GM21723 (cell line): Measurements from ENCODE around the gene ASCC1.

ENCODE experiments used
- ATAC-seq: cut with Tn5 transposase; IDR thresholded peaks from one replicate; pipeline ENCODE4 v1.9.1; 2021; ENCODE audit warnings: mild to moderate bottlenecking, moderate library complexity; ENCODE audit not compliant: unreplicated experiment

The ASCC1 gene

DNA sequence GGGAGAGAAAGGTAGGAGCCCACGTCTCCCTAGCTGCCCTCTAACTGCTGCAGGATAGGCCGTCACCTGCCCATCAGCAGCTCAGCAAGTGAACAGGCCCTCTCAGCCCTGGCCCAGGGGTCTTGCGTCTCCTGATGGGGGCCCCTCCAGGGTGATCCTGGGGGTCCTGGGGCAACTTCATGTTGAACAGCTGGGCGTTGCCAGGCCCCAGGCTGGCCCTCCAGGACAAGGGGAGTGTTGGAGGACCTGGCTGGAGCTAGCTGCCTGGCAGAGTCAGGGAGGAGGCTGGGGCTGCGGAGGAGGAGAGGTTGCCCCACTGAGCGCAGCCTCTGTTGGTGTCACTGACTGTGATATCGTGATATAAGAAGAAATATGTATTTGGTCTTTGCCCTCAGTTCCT is 162.4 kb downstream of the ASCC1 start:
- no peak for ATAC-seq

DNA sequence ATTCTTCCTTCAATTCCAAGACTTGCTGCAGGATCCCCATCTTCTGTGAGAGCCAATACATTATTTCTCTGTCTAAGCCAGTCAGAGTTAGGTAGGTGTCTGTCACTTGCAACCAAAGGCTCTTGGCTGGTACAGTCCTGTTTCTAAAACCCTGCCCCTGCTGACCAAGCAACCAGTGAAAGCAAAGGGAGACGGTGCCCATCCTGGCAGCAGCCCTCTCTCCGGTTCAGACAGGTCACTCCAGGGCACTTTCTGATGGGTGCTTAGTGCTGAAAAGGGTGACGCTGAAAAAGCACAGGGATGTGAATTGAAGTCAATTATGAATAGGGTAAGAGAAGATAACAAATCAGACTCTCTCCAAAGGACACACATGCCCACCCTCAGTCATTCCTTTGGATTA is 165.2 kb downstream of the ASCC1 start:
- ATAC-seq: no peak

DNA sequence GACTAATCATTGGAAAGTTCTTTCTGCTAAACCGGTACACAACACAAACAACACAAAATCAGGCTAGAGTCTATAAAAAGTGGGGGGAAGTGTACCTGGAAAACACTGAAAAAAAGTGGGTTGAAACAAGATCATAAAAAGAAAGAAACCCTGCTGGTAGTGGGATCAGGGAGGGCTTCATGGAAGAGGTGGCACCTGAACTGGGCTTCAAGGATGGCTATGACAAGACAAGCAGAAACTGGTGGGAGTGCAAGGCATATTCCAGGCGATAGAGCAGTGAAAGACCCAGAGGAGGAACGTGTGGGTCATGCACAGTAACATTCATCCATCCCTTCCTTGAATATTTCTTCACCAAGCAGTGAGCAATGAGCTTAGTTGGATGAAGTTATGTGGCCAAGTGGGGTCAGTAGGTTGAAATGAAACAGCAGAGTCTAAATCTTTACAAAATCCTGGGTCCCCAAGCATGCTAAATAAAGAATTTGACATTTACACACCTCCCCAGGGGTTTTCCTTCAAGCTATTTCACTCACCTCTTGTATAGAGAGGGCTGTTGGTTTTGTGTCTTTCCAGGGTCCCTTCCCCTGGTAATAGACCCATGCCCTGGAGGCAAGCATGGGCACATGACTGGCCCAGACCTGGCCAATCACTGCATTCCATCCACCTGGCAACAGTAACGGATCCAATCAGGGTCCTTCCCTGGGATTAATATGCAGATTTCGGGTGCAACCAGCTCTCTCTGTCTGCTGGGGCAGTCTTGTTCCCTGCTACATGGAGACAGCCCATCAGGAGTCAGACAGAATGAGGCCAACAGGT is 165.9 kb downstream of the ASCC1 start:
- no peak for ATAC-seq

DNA sequence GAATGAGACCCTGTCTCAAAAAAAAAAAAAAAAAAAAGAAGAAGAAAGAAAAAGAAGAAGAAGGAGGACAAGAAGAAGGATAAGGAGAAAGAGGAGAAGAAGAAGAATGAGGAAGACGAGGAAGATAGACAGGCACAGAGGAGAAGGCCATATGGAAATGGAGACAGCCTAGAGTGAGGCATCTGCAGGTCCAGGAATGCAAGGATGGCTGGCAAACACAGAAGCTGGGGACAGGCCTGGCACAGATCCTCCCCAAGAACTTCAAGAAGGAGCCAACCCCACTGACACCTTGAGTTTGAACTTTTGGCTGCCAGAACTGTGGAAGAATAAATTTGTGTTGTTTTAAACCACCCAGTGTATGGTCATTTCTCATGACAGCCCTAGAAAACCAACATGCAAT is 166.6 kb downstream of the ASCC1 start:
- ATAC-seq: no peak

DNA sequence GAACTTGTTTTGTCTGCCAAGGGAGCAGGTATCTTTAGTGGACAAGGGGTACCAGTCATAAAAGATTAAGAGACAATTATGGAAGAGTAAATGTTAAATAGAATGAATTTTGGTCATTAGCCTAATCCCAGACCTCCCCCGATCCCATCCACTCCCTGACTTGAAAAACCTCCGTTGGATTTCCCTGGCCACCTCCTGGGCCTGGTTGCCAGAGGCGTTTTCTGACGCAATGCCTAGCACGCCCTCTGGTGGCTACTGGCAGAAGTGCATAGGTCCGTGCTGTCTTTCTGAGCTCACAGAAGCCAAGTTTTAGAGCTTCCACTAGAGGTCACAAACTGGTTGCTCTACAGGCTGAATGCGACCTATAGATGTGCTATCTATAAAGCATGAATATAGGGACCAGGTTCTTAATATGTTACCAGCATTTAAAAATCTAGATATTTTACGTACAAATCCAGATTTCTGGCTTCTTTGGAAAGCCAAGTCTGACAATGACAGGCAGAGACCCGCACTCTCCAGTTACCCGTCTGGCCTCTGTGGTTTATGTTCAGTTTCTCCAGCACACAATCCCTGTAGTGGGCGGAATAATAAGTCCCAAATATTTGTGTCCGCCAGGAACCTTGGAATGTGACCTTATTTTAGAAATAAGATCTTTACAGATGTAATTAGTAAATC is 167.5 kb downstream of the ASCC1 start:
- ATAC-seq: peak; percentile 78
